HepG2 (cell line): ENCODE data around the gene HACL1. TPM values are rescaled to one million over a fixed set of nuclear protein-coding genes. Genes with fewer than 3 reads are reported as not detected.

Experiments used
- CREB3 ChIP-seq: sonication (generic); formaldehyde crosslinking; IDR thresholded peaks from 2 replicates; pipeline ENCODE4 v1.5.0; 2020; ENCODE audit warnings: missing genetic modification reagents
- DNMT3B ChIP-seq: conservative IDR thresholded peaks from 2 replicates; pipeline ENCODE4 v1.6.1; 2016; ENCODE audit warnings: missing biosample characterization, control low read depth
- DR1 ChIP-seq: sonication (generic); formaldehyde crosslinking; IDR thresholded peaks from 2 replicates; pipeline ENCODE4 v1.8.0; 2021; ENCODE audit warnings: mild to moderate bottlenecking, missing genetic modification reagents, inconsistent platforms
- ELF1 ChIP-seq: sonication (generic); formaldehyde crosslinking; IDR thresholded peaks from 2 replicates; pipeline ENCODE4 v1.4.0; 2020; ENCODE audit warnings: missing genetic modification reagents
- ETS1 ChIP-seq: sonication (generic); formaldehyde crosslinking; IDR thresholded peaks from 2 replicates; pipeline ENCODE4 v1.4.0; 2020; ENCODE audit warnings: missing genetic modification reagents
- FUBP1 ChIP-seq: sonication (generic); formaldehyde crosslinking; IDR thresholded peaks from 2 replicates; pipeline ENCODE4 v1.5.1; 2020; ENCODE audit warnings: missing genetic modification reagents, mild to moderate bottlenecking, borderline replicate concordance
- GABPB1 ChIP-seq: IDR thresholded peaks from 2 replicates; pipeline ENCODE4 v1.6.1; 2016; ENCODE audit warnings: mild to moderate bottlenecking, missing genetic modification reagents, moderate library complexity, missing compliant biosample characterization
- KMT2B ChIP-seq: IDR thresholded peaks from 2 replicates; pipeline ENCODE4 v1.6.1; 2016; ENCODE audit warnings: missing genetic modification reagents, missing compliant biosample characterization
- NCOA5 ChIP-seq: sonication (generic); formaldehyde crosslinking; IDR thresholded peaks from 2 replicates; pipeline ENCODE4 v1.4.0; 2020; ENCODE audit warnings: missing genetic modification reagents
- PAX8 ChIP-seq: sonication (generic); formaldehyde crosslinking; IDR thresholded peaks from 2 replicates; pipeline ENCODE4 v1.8.0; 2022; ENCODE audit warnings: mild to moderate bottlenecking, missing genetic modification reagents, borderline replicate concordance
- PCBP1 ChIP-seq: fragments of 200-400 bp; formaldehyde crosslinking; IDR thresholded peaks from 2 replicates; pipeline ENCODE4 v1.6.1; 2017; ENCODE audit warnings: mild to moderate bottlenecking, low read depth, low read length, borderline replicate concordance
- SALL2 ChIP-seq: sonication (generic); formaldehyde crosslinking; IDR thresholded peaks from 2 replicates; pipeline ENCODE4 v1.8.1; 2023; ENCODE audit warnings: mild to moderate bottlenecking, missing genetic modification reagents, inconsistent platforms
- SOX13 ChIP-seq, 3 experiments: fragments of 450-650 bp in 1 of 3; sonication (generic) in 1 of 3; formaldehyde crosslinking in 1 of 3; IDR thresholded peaks in 2 of 3; conservative IDR thresholded peaks in 1 of 3; 2 replicates each; pipeline versions ENCODE4 v1.5.0 to v1.6.1; 2016 to 2020; ENCODE audit warnings: antibody characterized with exemption in 1 of 3, mild to moderate bottlenecking in 1 of 3, missing compliant biosample characterization in 1 of 3, missing genetic modification reagents in 1 of 3, moderate library complexity in 1 of 3
- SPEN ChIP-seq: sonication (generic); formaldehyde crosslinking; IDR thresholded peaks from 2 replicates; pipeline ENCODE4 v1.5.1; 2020; ENCODE audit warnings: low read depth, mild to moderate bottlenecking, missing genetic modification reagents
- SRSF1 ChIP-seq: fragments of 200-400 bp; formaldehyde crosslinking; optimal IDR thresholded peaks from 2 replicates; pipeline ENCODE3; 2017; ENCODE audit warnings: mild to moderate bottlenecking, low read depth, low read length, moderate library complexity
- ZIK1 ChIP-seq: sonication (generic); formaldehyde crosslinking; IDR thresholded peaks from 2 replicates; pipeline ENCODE4 v1.5.0; 2020; ENCODE audit warnings: mild to moderate bottlenecking, low read depth, missing genetic modification reagents, borderline replicate concordance
- ZNF232 ChIP-seq: sonication (generic); formaldehyde crosslinking; IDR thresholded peaks from 2 replicates; pipeline ENCODE4 v1.4.0; 2020; ENCODE audit warnings: missing genetic modification reagents, borderline replicate concordance
- ZNF350 ChIP-seq: sonication (generic); formaldehyde crosslinking; IDR thresholded peaks from 2 replicates; pipeline ENCODE4 v1.4.0; 2020; ENCODE audit warnings: mild to moderate bottlenecking, low read depth, missing genetic modification reagents, borderline replicate concordance
- ZNF891 ChIP-seq: sonication (generic); formaldehyde crosslinking; IDR thresholded peaks from 2 replicates; pipeline ENCODE4 v1.5.0; 2020; ENCODE audit warnings: mild to moderate bottlenecking, missing genetic modification reagents
- ZSCAN12 ChIP-seq: sonication (generic); formaldehyde crosslinking; IDR thresholded peaks from 2 replicates; pipeline ENCODE4 v1.9.0; 2021; ENCODE audit warnings: mild to moderate bottlenecking, missing genetic modification reagents
- polyA plus RNA-seq, 8 experiments: library from polyadenylated mRNA; depleted of rRNA in 3 of 8; stranded (reverse) in 7 of 8; unstranded in 1 of 8; fragments of >200 nt; fragmentation: Illumina TruSeq in 4 of 8; extraction: Trizol in 4 of 8; gene quantifications; 2 replicates each; pipeline versions ENCODE4 v1.2.1 to v1.2.3, GENCODE V29; 2011 to 2016; ENCODE audit warnings: low read depth in 4 of 8, missing spikeins in 1 of 8, mixed read lengths in 1 of 8; ENCODE audit not compliant: insufficient read depth in 1 of 8
- total RNA-seq, 5 experiments: library from RNA; depleted of rRNA; stranded (reverse); fragments of >200 nt; fragmentation: Illumina TruSeq; extraction: Trizol; gene quantifications; 2 replicates each; pipeline ENCODE4 v1.2.3, GENCODE V29; 2016; ENCODE audit warnings: low read depth in 1 of 5
- TF ChIP-seq, protein P1 (sequence below): sonication (generic); formaldehyde crosslinking; IDR thresholded peaks from 2 replicates; pipeline ENCODE4 v1.4.0; 2020; ENCODE audit warnings: missing genetic modification reagents
- TF ChIP-seq, protein P2 (sequence below): sonication (generic); formaldehyde crosslinking; IDR thresholded peaks from 2 replicates; pipeline ENCODE4 v1.4.0; 2020; ENCODE audit warnings: missing genetic modification reagents

Gene HACL1
- total and polyA plus RNA-seq, 2 of the 13 experiments (the other 11 are each of a cell fraction or from before 2014, with no cell fraction given) = 22.1 to 25.7 TPM

- TF ChIP-seq CREB3 (CRISPR knock-in tag) (no peak), DR1 (peak; percentile 5; the same call in 1 of the 2 replicates), NCOA5 (CRISPR knock-in tag) (no peak), PAX8 (CRISPR knock-in tag) (no peak; the same call in 1 of the 2 replicates), ZNF891 (CRISPR knock-in tag) (peak; percentile 71), ZSCAN12 (peak; percentile 54; the same call in 1 of the 2 replicates), ELF1 (peak; percentile 74), PCBP1 (peak; percentile 60; the same call in 1 of the 2 replicates), SOX13 (IDR thresholded peaks at IDR 0.05) (no peak), SOX13 (CRISPR knock-in tag; conservative IDR thresholded peaks at IDR 0.05 in 1 of 2, IDR thresholded peaks at IDR 0.05 in 1 of 2) (peak in 1 of 2 experiments; percentile 77; a peak in 2 of 4 replicates), SALL2 (peak; percentile 19; the same call in 1 of the 2 replicates), SPEN (peak; percentile 71; the same call in 1 of the 2 replicates), ZIK1 (peak; percentile 60; the same call in 1 of the 2 replicates), GABPB1 (peak; percentile 93), ZNF350 (CRISPR knock-in tag) (peak; percentile 71; the same call in 1 of the 2 replicates), SRSF1 (peak; percentile 71), FUBP1 (CRISPR knock-in tag) (no peak), KMT2B (CRISPR knock-in tag) (peak; percentile 97), DNMT3B (CRISPR knock-in tag) (no peak), ETS1 (CRISPR knock-in tag) (no peak), ZNF232 (peak; percentile 76; the same call in 1 of the 2 replicates)
- TF ChIP-seq, protein P1, sequence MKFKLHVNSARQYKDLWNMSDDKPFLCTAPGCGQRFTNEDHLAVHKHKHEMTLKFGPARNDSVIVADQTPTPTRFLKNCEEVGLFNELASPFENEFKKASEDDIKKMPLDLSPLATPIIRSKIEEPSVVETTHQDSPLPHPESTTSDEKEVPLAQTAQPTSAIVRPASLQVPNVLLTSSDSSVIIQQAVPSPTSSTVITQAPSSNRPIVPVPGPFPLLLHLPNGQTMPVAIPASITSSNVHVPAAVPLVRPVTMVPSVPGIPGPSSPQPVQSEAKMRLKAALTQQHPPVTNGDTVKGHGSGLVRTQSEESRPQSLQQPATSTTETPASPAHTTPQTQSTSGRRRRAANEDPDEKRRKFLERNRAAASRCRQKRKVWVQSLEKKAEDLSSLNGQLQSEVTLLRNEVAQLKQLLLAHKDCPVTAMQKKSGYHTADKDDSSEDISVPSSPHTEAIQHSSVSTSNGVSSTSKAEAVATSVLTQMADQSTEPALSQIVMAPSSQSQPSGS (CRISPR knock-in tag) = 0 out of 2 replicates have a peak, but pooled peaks have one; percentile 64
- TF ChIP-seq, protein P2, sequence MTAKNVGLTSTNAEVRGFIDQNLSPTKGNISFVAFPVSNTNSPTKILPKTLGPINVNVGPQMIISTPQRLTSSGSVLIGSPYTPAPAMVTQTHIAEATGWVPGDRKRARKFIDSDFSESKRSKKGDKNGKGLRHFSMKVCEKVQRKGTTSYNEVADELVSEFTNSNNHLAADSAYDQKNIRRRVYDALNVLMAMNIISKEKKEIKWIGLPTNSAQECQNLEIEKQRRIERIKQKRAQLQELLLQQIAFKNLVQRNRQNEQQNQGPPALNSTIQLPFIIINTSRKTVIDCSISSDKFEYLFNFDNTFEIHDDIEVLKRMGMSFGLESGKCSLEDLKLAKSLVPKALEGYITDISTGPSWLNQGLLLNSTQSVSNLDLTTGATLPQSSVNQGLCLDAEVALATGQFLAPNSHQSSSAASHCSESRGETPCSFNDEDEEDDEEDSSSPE (CRISPR knock-in tag) = peak; percentile 86
These were observed at the start of gene HACL1, which contains the start of gene BTD (continued) for GRCh38 chr3:15601399-15602145.
